PFSK-1 (cell line): ENCODE measurements around the gene SHQ1.

Source experiments
- POLR2AphosphoS5 ChIP-seq: IDR thresholded peaks from 2 replicates; pipeline ENCODE4 v1.6.1; 2012; ENCODE audit warnings: low read depth, mild to moderate bottlenecking, control low read depth, low read length, moderate library complexity
- SIN3A ChIP-seq: IDR thresholded peaks from 2 replicates; pipeline ENCODE4 v1.6.1; 2012; ENCODE audit warnings: mild to moderate bottlenecking, low read length, moderate library complexity, borderline replicate concordance; ENCODE audit not compliant: insufficient read depth

DNA sequence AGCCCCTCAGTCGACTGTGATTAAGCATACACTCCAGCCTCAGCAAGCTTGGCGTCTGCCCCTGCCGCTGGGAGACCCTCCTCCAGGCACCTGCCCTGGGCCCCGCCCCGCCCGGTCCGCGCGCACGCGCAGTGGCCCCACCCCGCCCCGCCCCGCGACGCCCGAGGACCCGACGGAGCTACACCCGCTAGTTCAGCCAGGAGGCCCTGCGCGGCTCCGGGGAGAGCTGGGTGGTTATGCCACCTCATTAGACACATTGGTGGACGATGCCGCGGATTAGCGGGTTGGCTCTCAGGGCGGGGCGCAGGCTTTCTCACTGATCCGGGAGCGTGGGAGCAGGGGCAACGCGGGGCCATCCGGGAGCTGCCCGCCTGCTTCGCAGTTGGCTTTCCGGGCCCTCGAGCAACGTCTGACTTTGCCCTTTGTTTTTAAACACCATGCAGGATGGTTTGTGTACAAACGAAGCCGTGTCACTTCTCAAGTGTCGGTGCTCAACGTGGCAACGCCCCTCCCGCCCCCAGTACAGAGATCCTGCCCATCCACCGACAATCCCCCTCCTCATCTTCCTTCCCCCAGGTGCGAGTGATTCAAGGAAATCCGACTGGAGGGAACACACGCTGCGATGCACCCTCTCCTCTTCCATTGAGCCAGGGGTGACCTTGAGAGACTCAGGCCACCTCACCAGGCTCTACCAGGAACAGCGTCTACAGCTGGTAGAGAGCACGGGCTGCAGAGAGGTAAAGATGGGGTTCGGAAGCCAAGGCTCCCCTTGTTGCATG, 109.3 kb downstream of the SHQ1 start:
- TF ChIP-seq SIN3A (no peak), POLR2AphosphoS5 (no peak)
